ENCODE measurements around the gene TMEM239. TPM values are rescaled to one million over a fixed set of nuclear protein-coding genes. Genes with fewer than 3 reads are reported as not detected.

The TMEM239 gene
- total RNA-seq, 2 experiments from 2014 or later: not detected

GRCh38 chr20:2839732-2840137 lies 23.6 kb downstream of the TMEM239 start:
- Histone ChIP-seq H3K4me3 (ENCODE audit: low read length) (peak overlapping the region; percentile 93), H3K36me3 (ENCODE audit: insufficient read depth, low read length) (peaks cover 6% of the 10 kb centered on the region), H3K9me3 (ENCODE audit: control insufficient read depth in 1 of 2, insufficient read depth in 1 of 2, low read length in 2 of 2) (no peaks in the 10 kb centered on the region), H3K27ac (ENCODE audit: low read depth in 1 of 2, low read length in 2 of 2) (peak overlapping the region in 1 of 2 donors; percentile 81), H3K4me1 (ENCODE audit: insufficient read depth, low read length) (peaks cover 31% of the 10 kb centered on the region), H3K27me3 (ENCODE audit: control insufficient read depth in 1 of 2, insufficient read depth in 2 of 2, low read length in 2 of 2) (no peaks in the 10 kb centered on the region)
- ChIA-PET POLR2A (interaction anchor here (0.8 to 2.3 kb wide), 14 partner anchors 9 to 187 kb away, joined by 3 to 19 read pairs (median 6); partner anchors contain the start of genes CPXM1, NOP56 and PTPRA), CTCF (interaction anchor here (2.5 kb wide), 1 partner anchor 33 kb away, joined by 7 read pairs; the partner anchor contains the start of gene PTPRA)
- Mint-ChIP-seq H3K27ac (peak overlapping the region; percentile 75), H3K36me3 (ENCODE audit: low read depth) (peaks cover 28% of the 10 kb centered on the region), H3K9me3 (no peaks in the 10 kb centered on the region), H3K4me1 (ENCODE audit: low read depth) (peaks cover 47% of the 10 kb centered on the region), H3K27me3 (no peaks in the 10 kb centered on the region), H3K4me3 (peak overlapping the region; percentile 80)
- DNase-seq: no peak
- intact Hi-C loops (cut with DNase I, micrococcal nuclease): loop anchor here in 1 of 2 experiments (1.0 to 5.0 kb wide), 4 partner anchors 34 to 203 kb away; partner anchors contain the start of genes GNRH2 and PTPRA
- no peak for TF ChIP-seq CTCF (IDR thresholded peaks at IDR 0.05)
- no peak for ATAC-seq (ENCODE audit: poor library complexity)

GRCh38 chr20:2840138-2840966 lies 24.2 kb downstream of the TMEM239 start, which contains the start of the genes PCED1A and VPS16:
PCED1A (minus strand) TSS chr20:2840655; CDS start chr20:2839912, 743 bp downstream.
VPS16 (plus strand) TSS chr20:2840745; CDS start chr20:2840775, 30 bp downstream.
- Histone ChIP-seq H3K4me3 (ENCODE audit: low read length) (peak within 1 kb of the TSS; percentile 93), H3K27ac (ENCODE audit: low read depth in 1 of 2, low read length in 2 of 2) (peak within 1 kb of the TSS; percentile 61 to 81), H3K4me1 (ENCODE audit: insufficient read depth, low read length) (peaks cover 31% of the 10 kb centered on the region), H3K36me3 (ENCODE audit: insufficient read depth, low read length) (peaks cover 6% of the 10 kb centered on the region), H3K9me3 (ENCODE audit: control insufficient read depth in 1 of 2, insufficient read depth in 1 of 2, low read length in 2 of 2) (no peaks in the 10 kb centered on the region), H3K27me3 (ENCODE audit: control insufficient read depth in 1 of 2, insufficient read depth in 2 of 2, low read length in 2 of 2) (no peaks in the 10 kb centered on the region)
- DNase-seq (peak; percentile 78 to 94 (median 86)), ATAC-seq (ENCODE audit: poor library complexity) (peak; percentile 95)
- Mint-ChIP-seq H3K9me3 (no peaks in the 10 kb centered on the region), H3K4me3 (peak within 1 kb of the TSS; percentile 93), H3K36me3 (ENCODE audit: low read depth) (peaks cover 22% of the 10 kb centered on the region), H3K4me1 (ENCODE audit: low read depth) (peaks cover 53% of the 10 kb centered on the region), H3K27me3 (no peaks in the 10 kb centered on the region), H3K27ac (peak within 1 kb of the TSS; percentile 75)
- CTCF ChIA-PET: interaction anchor here (1.0 to 2.5 kb wide), 3 partner anchors 12 to 88 kb away, joined by 4 to 7 read pairs (median 6); partner anchors contain the start of gene PTPRA
- POLR2A ChIA-PET: interaction anchor here (0.6 to 2.3 kb wide), 21 partner anchors 9 to 384 kb away, joined by 3 to 19 read pairs (median 4); partner anchors contain the start of genes CPXM1, NOP56 and PTPRA
- no peak for TF ChIP-seq CTCF (IDR thresholded peaks at IDR 0.05)
- intact Hi-C loops (cut with DNase I, micrococcal nuclease): loop anchor here in 1 of 2 experiments (1.0 to 5.0 kb wide), 2 partner anchors 33 to 202 kb away; partner anchors contain the start of genes GNRH2 and PTPRA

- intact Hi-C loops (cut with DNase I, micrococcal nuclease): loop anchor here in 1 of 2 experiments (1.0 to 5.0 kb wide), 2 partner anchors 32 to 201 kb away; partner anchors contain the start of genes GNRH2 and PTPRA
- Mint-ChIP-seq H3K4me1 (ENCODE audit: low read depth) (peaks cover 58% of the 10 kb centered on the region), H3K27ac (peak overlapping the region; percentile 75), H3K36me3 (ENCODE audit: low read depth) (peaks cover 15% of the 10 kb centered on the region), H3K9me3 (no peaks in the 10 kb centered on the region), H3K4me3 (peak overlapping the region; percentile 93), H3K27me3 (no peaks in the 10 kb centered on the region)
- Histone ChIP-seq H3K27me3 (ENCODE audit: control insufficient read depth in 1 of 2, insufficient read depth in 2 of 2, low read length in 2 of 2) (no peaks in the 10 kb centered on the region), H3K4me3 (ENCODE audit: low read length) (peak overlapping the region; percentile 93), H3K9me3 (ENCODE audit: control insufficient read depth in 1 of 2, insufficient read depth in 1 of 2, low read length in 2 of 2) (no peaks in the 10 kb centered on the region), H3K27ac (ENCODE audit: low read depth in 1 of 2, low read length in 2 of 2) (peak overlapping the region in 1 of 2 donors; percentile 51), H3K4me1 (ENCODE audit: insufficient read depth, low read length) (peaks cover 31% of the 10 kb centered on the region), H3K36me3 (ENCODE audit: insufficient read depth, low read length) (peaks cover 6% of the 10 kb centered on the region)
- ChIA-PET POLR2A (interaction anchor here (0.6 to 2.3 kb wide), 17 partner anchors 11 to 385 kb away, joined by 3 to 19 read pairs (median 5); partner anchors contain the start of genes NOP56 and PTPRA), CTCF (interaction anchor here (1.0 to 2.5 kb wide), 3 partner anchors 11 to 88 kb away, joined by 4 to 7 read pairs (median 6); partner anchors contain the start of gene PTPRA)
- no peak for TF ChIP-seq CTCF (IDR thresholded peaks at IDR 0.05)
- DNase-seq: peak in 3 of 14 experiments; percentile 13 to 38 (median 27)
- ATAC-seq (ENCODE audit: poor library complexity): peak; percentile 16
Observed at GRCh38 chr20:2840967-2841531, 24.9 kb downstream of the TMEM239 start.

All from CD4-positive, alpha-beta T cell (primary cell).